GM19239 (cell line): ENCODE results near the gene SLC28A1.
"Not testable (repeated sequence)": the region's sequence is repeated elsewhere in the genome, so short reads cannot be mapped to it uniquely, and the experiment has no call there.

Source experiments
- DNase-seq: peaks from one replicate; pipeline ENCODE4 v3.0.0; 2011; ENCODE audit warnings: low spot score; ENCODE audit not compliant: insufficient read length
- FAIRE-seq: peaks from 2 replicates; lab custom pipeline; 2011; peaks lifted over from hg19 to GRCh38; lab: Jason Lieb, UNC

The SLC28A1 gene

GRCh38 chr15:84983294-84983693 is 98.8 kb downstream of the SLC28A1 start:
- FAIRE-seq (peak; percentile 11), DNase-seq (no peak)

GRCh38 chr15:84983711-84984110 is 99.2 kb downstream of the SLC28A1 start:
- no peak for DNase-seq
- FAIRE-seq, result no peak

- DNase-seq (no peak), FAIRE-seq (no peak)
Measured at GRCh38 chr15:84985158-84985557, 100.7 kb downstream of the SLC28A1 start.

GRCh38 chr15:84987351-84987750 is 102.9 kb downstream of the SLC28A1 start:
- DNase-seq, FAIRE-seq: not testable (repeated sequence)

GRCh38 chr15:84987949-84988624 is 103.6 kb downstream of the SLC28A1 start:
- FAIRE-seq (peak; percentile 86), DNase-seq (no peak)

- peak; percentile 48 for FAIRE-seq
- DNase-seq, result no peak
Measured at GRCh38 chr15:84988909-84989644, 104.6 kb downstream of the SLC28A1 start.

GRCh38 chr15:84990507-84990906 is 106.0 kb downstream of the SLC28A1 start:
- no peak for FAIRE-seq
- no peak for DNase-seq

- FAIRE-seq (no peak), DNase-seq (no peak)
Measured at GRCh38 chr15:84991014-84991712, 106.7 kb downstream of the SLC28A1 start.

DNA sequence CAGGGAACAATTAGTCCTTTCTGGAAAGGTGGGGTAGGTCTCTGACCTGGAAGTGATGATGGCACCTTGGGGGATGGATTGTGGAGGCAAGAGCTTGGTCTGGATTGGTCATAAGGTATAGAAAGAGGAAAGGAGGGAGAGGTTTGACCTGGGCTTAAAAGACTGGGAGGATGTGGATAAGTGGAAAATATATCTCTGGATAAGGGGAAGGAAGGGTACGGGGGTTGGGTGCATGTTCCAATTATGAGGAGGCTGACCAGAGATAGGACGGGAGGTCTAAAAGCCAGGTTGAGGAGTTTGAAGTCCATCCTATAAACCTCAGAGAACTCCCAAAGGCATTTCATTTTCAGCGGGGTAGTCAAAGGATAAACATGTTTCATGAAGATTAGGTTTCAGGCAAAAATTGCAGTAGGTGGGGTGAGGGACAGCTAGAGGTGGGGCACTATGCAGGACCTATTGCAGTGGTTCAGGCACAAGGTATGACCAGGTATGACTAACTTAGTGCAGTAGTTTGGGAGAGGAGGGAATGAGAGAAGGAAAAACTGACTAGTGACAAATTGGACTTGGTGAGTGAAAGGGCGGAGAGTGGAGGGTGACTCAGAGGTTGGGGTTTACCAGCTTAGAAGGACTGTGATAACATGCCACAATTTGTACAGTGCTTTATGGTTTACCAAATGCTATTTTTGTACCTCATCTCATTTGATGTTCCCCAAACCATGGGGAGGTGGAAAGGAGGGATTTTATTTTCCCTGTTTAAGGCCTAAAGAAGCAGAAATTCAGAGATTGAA is 107.9 kb downstream of the SLC28A1 start:
- no peak for DNase-seq
- FAIRE-seq, result peak; percentile 58
